CD8-positive, alpha-beta memory T cell (primary cell): Measurements from ENCODE around the gene PLXND1. TPM values are rescaled to one million over a fixed set of nuclear protein-coding genes. Genes with fewer than 3 reads are reported as not detected.

Source experiments
- CTCF ChIA-PET: fragments of 350-600 bp; sonication (Branson Sonifier 250); formaldehyde crosslinking; loops from one replicate; lab custom pipeline; 2021; ENCODE audit warnings: antibody characterized with exemption; lab: Charles Lee
- POLR2A ChIA-PET: fragments of 350-600 bp; sonication (Branson Sonifier 250); formaldehyde crosslinking; loops from one replicate; lab custom pipeline; 2021; ENCODE audit warnings: antibody characterized with exemption; lab: Charles Lee
- DNase-seq, 5 donors: peaks; one replicate each; pipeline versions ENCODE4 v3.0.0 to v3.0.0-alpha.2; 2020 to 2022; ENCODE audit warnings: mixed read lengths in 1 of 5
- H3K27ac ChIP-seq: one replicate; pipeline ENCODE4 v1.7.0; 2013; ENCODE audit warnings: low read depth, mild to moderate bottlenecking, low read length, moderate library complexity
- H3K27me3 ChIP-seq: 2 replicates; pipeline ENCODE4 v1.7.0; 2013; ENCODE audit warnings: low read length, mild to moderate bottlenecking; ENCODE audit not compliant: insufficient read depth, poor library complexity, severe bottlenecking
- H3K36me3 ChIP-seq: 2 replicates; pipeline ENCODE4 v1.7.0; 2013; ENCODE audit warnings: mild to moderate bottlenecking, low read length, moderate library complexity; ENCODE audit not compliant: insufficient read depth
- H3K4me1 ChIP-seq: 2 replicates; pipeline ENCODE4 v1.7.0; 2013; ENCODE audit warnings: mild to moderate bottlenecking, low read length, moderate library complexity; ENCODE audit not compliant: insufficient read depth
- H3K4me3 ChIP-seq: 2 replicates; pipeline ENCODE4 v1.7.0; 2013; ENCODE audit warnings: mild to moderate bottlenecking, low read length
- H3K9me3 ChIP-seq: 2 replicates; pipeline ENCODE4 v1.7.0; 2013; ENCODE audit warnings: mild to moderate bottlenecking, low read length
- H3K27ac Mint-ChIP-seq, 8 donors: one replicate each; pipeline ENCODE4 v1.8.0; 2020 to 2021; ENCODE audit warnings: mixed read lengths in 8 of 8, mild to moderate bottlenecking in 6 of 8, inconsistent platforms in 3 of 8, moderate library complexity in 3 of 8
- H3K27me3 Mint-ChIP-seq, 2 donors: one replicate each; pipeline ENCODE4 v1.8.0; 2020 to 2021; ENCODE audit warnings: mixed read lengths in 2 of 2, mild to moderate bottlenecking in 1 of 2, moderate library complexity in 1 of 2
- H3K36me3 Mint-ChIP-seq, 3 donors: one replicate each; pipeline ENCODE4 v1.8.0; 2020 to 2021; ENCODE audit warnings: mixed read lengths in 3 of 3, inconsistent platforms in 1 of 3, mild to moderate bottlenecking in 1 of 3
- H3K4me1 Mint-ChIP-seq, 3 donors: one replicate each; pipeline ENCODE4 v1.8.0; 2020 to 2021; ENCODE audit warnings: mixed read lengths in 3 of 3, inconsistent platforms in 1 of 3, mild to moderate bottlenecking in 1 of 3
- H3K4me3 Mint-ChIP-seq, 7 donors: one replicate each; pipeline ENCODE4 v1.8.0; 2020 to 2021; ENCODE audit warnings: mixed read lengths in 7 of 7, mild to moderate bottlenecking in 6 of 7, moderate library complexity in 4 of 7, inconsistent platforms in 2 of 7
- H3K9me3 Mint-ChIP-seq, 5 donors: one replicate each; pipeline ENCODE4 v1.8.0; 2020 to 2022; ENCODE audit warnings: mixed read lengths in 5 of 5, mild to moderate bottlenecking in 3 of 5, moderate library complexity in 2 of 5, inconsistent platforms in 1 of 5
- polyA plus RNA-seq: library from polyadenylated mRNA; unstranded; fragments of 300-500 nt; fragmentation: Illumina TruSeq; gene quantifications from one replicate; pipeline ENCODE4 v1.2.3, GENCODE V29; 2021
- total RNA-seq, 2 experiments: library from RNA; stranded (reverse); gene quantifications; one replicate each; pipeline ENCODE4 v1.2.3, GENCODE V29; 2021

Gene PLXND1
- total and polyA plus RNA-seq, 3 experiments from 2014 or later, result 12.1 to 17.3 (median 15.2) TPM

GRCh38 chr3:129602309-129602708 is 4.2 kb downstream of the PLXND1 start:
- Mint-ChIP-seq H3K4me3 (peak overlapping the region in 2 of 7 donors; percentile 75 to 86), H3K9me3 (no peaks in the 10 kb centered on the region), H3K27ac (peak overlapping the region in 3 of 8 donors; percentile 21 to 90 (median 72)), H3K27me3 (peaks cover 3 to 4% of the 10 kb centered on the region in 2 donors), H3K4me1 (peaks cover 54 to 71% (median 57%) of the 10 kb centered on the region in 3 donors), H3K36me3 (peaks cover 0 to 8% (median 0%) of the 10 kb centered on the region in 3 donors)
- Histone ChIP-seq H3K36me3 (no peaks in the 10 kb centered on the region), H3K4me1 (peaks cover 4% of the 10 kb centered on the region), H3K27me3 (no peaks in the 10 kb centered on the region), H3K4me3 (no peak overlapping the region), H3K27ac (no peak overlapping the region), H3K9me3 (no peaks in the 10 kb centered on the region)
- ChIA-PET POLR2A (interaction anchor here (0.7 to 1.0 kb wide), 3 partner anchors 9 to 286 kb away, joined by 3 to 5 read pairs (median 3); a partner anchor contains a TSS), CTCF (interaction anchor here (1.7 to 5.4 kb wide), 2 partner anchors 9 to 110 kb away, joined by 5 to 43 read pairs; no protein-coding TSS in a partner anchor)
- no peak for DNase-seq

GRCh38 chr3:129601713-129602112 is 4.8 kb downstream of the PLXND1 start:
- no peak for DNase-seq
- Histone ChIP-seq H3K27ac (no peak overlapping the region), H3K36me3 (no peaks in the 10 kb centered on the region), H3K4me3 (no peak overlapping the region), H3K9me3 (no peaks in the 10 kb centered on the region), H3K27me3 (no peaks in the 10 kb centered on the region), H3K4me1 (no peaks in the 10 kb centered on the region)
- ChIA-PET POLR2A (interaction anchor here (0.5 kb wide), 1 partner anchor 86 kb away, joined by 3 read pairs; no protein-coding TSS in a partner anchor), CTCF (interaction anchor here (1.6 to 5.4 kb wide), 2 partner anchors 25 to 110 kb away, joined by 3 to 43 read pairs; no protein-coding TSS in a partner anchor)
- Mint-ChIP-seq H3K4me1 (peaks cover 48 to 71% (median 57%) of the 10 kb centered on the region in 3 donors), H3K4me3 (peak overlapping the region in 3 of 7 donors; percentile 31 to 52 (median 41)), H3K27me3 (peaks cover 3 to 4% of the 10 kb centered on the region in 2 donors), H3K27ac (peak overlapping the region in 4 of 8 donors; percentile 21 to 76 (median 32)), H3K9me3 (no peaks in the 10 kb centered on the region), H3K36me3 (peaks cover 0 to 6% (median 0%) of the 10 kb centered on the region in 3 donors)

- H3K36me3 ChIP-seq, result no peaks in the 10 kb centered on the region
- ChIA-PET CTCF (interaction anchor here (1.6 kb wide), 1 partner anchor 23 kb away, joined by 3 read pairs; no protein-coding TSS in a partner anchor), POLR2A (no interaction called here)
- Mint-ChIP-seq H3K9me3 (no peaks in the 10 kb centered on the region), H3K27ac (peak overlapping the region in 4 of 8 donors; percentile 24 to 75 (median 38)), H3K4me1 (peaks cover 45 to 76% (median 58%) of the 10 kb centered on the region in 3 donors), H3K36me3 (peaks cover 0 to 2% (median 0%) of the 10 kb centered on the region in 3 donors), H3K27me3 (peaks cover 0 to 1% of the 10 kb centered on the region in 2 donors), H3K4me3 (peak overlapping the region in 2 of 7 donors; percentile 13 to 63)
- H3K4me1 ChIP-seq, result no peaks in the 10 kb centered on the region
- no peaks in the 10 kb centered on the region for H3K27me3 ChIP-seq
- no peak overlapping the region for H3K4me3 ChIP-seq
- no peaks in the 10 kb centered on the region for H3K9me3 ChIP-seq
- no peak for DNase-seq
- no peak overlapping the region for H3K27ac ChIP-seq
Measured at GRCh38 chr3:129600348-129600747, 6.1 kb downstream of the PLXND1 start.

DNA sequence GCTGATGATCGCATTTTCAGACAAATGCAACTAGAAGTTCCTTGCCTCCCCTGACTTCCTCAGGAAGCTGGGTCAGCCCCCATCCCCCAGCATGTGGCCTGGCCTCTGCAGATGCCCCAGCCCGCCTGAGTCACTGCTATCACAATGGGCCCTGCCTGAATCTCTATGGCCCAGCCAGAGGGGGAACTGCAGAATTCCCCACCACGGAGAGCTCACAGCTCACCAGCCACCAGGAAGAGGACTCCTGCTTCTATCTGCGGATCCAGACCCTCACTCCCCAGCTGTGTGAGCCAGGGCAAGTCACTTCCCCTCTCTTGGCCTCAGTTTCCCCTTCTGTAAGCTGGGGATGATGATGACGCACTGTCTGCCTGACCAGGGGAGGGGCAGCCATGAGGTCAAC is 6.9 kb downstream of the PLXND1 start:
- H3K4me1 Mint-ChIP-seq, result peaks cover 53 to 80% (median 63%) of the 10 kb centered on the region in 3 donors
- Histone ChIP-seq H3K4me3 (no peak overlapping the region), H3K27ac (no peak overlapping the region), H3K4me1 (peaks cover 5% of the 10 kb centered on the region), H3K36me3 (no peaks in the 10 kb centered on the region), H3K27me3 (no peaks in the 10 kb centered on the region), H3K9me3 (no peaks in the 10 kb centered on the region)
- peaks cover 0 to 3% of the 10 kb centered on the region in 2 donors for H3K27me3 Mint-ChIP-seq
- ChIA-PET POLR2A (no interaction called here), CTCF (no interaction called here)
- no peaks in the 10 kb centered on the region for H3K9me3 Mint-ChIP-seq
- no peak for DNase-seq
- peaks cover 0 to 2% (median 0%) of the 10 kb centered on the region in 3 donors for H3K36me3 Mint-ChIP-seq
- H3K4me3 Mint-ChIP-seq, result peak overlapping the region in 5 of 7 donors; percentile 19 to 65 (median 28)
- peak overlapping the region in 4 of 8 donors; percentile 28 to 80 (median 72) for H3K27ac Mint-ChIP-seq

DNA sequence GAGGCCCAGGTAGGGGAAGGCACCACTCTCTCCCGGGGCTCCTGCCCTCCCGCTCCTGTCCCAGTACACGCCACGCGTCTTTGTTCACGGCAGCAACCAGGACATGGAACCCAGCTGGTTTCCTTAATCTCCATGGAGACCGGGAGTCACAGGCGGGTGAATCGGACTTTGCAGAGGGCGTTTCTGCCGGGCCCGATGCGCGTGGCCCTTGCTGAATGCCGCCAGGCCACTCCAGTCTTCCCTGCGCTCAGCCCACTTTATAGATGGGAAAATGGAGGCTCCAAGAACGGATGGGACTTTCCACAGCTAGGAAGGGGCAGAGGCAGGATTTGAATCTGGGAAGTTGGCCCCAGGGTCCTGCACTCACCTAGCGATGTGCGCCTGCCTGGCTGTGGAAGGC is 7.4 kb downstream of the PLXND1 start:
- H3K27ac ChIP-seq, result no peak overlapping the region
- no peak for DNase-seq
- no peaks in the 10 kb centered on the region for H3K36me3 ChIP-seq
- Mint-ChIP-seq H3K4me3 (peak overlapping the region in 2 of 7 donors; percentile 21 to 34), H3K27ac (peak overlapping the region in 5 of 8 donors; percentile 3 to 91 (median 36)), H3K27me3 (peaks cover 0 to 4% of the 10 kb centered on the region in 2 donors), H3K4me1 (peaks cover 55 to 80% (median 62%) of the 10 kb centered on the region in 3 donors), H3K36me3 (peaks cover 0 to 2% (median 0%) of the 10 kb centered on the region in 3 donors), H3K9me3 (no peaks in the 10 kb centered on the region)
- H3K4me1 ChIP-seq, result peaks cover 11% of the 10 kb centered on the region
- CTCF ChIA-PET, result interaction anchor here (1.0 kb wide), 1 partner anchor 15 kb away, joined by 3 read pairs; no protein-coding TSS in a partner anchor
- POLR2A ChIA-PET, result no interaction called here
- H3K9me3 ChIP-seq, result no peaks in the 10 kb centered on the region
- no peaks in the 10 kb centered on the region for H3K27me3 ChIP-seq
- H3K4me3 ChIP-seq, result no peak overlapping the region

- Mint-ChIP-seq H3K27ac (peak overlapping the region in 3 of 8 donors; percentile 3 to 91 (median 20)), H3K4me3 (peak overlapping the region in 1 of 7 donors; percentile 34), H3K36me3 (no peaks in the 10 kb centered on the region), H3K9me3 (no peaks in the 10 kb centered on the region), H3K27me3 (peaks cover 0 to 8% of the 10 kb centered on the region in 2 donors), H3K4me1 (peaks cover 55 to 80% (median 65%) of the 10 kb centered on the region in 3 donors)
- H3K9me3 ChIP-seq, result no peaks in the 10 kb centered on the region
- no peak overlapping the region for H3K27ac ChIP-seq
- no peak overlapping the region for H3K4me3 ChIP-seq
- ChIA-PET POLR2A (interaction anchor here (2.8 kb wide), 1 partner anchor 21 kb away, joined by 11 read pairs; no protein-coding TSS in a partner anchor), CTCF (interaction anchor here (1.0 kb wide), 1 partner anchor 15 kb away, joined by 3 read pairs; no protein-coding TSS in a partner anchor)
- no peaks in the 10 kb centered on the region for H3K27me3 ChIP-seq
- DNase-seq, result no peak
- H3K4me1 ChIP-seq, result peaks cover 17% of the 10 kb centered on the region
- H3K36me3 ChIP-seq, result no peaks in the 10 kb centered on the region
Measured at GRCh38 chr3:129598484-129598883, 8.0 kb downstream of the PLXND1 start.

DNA sequence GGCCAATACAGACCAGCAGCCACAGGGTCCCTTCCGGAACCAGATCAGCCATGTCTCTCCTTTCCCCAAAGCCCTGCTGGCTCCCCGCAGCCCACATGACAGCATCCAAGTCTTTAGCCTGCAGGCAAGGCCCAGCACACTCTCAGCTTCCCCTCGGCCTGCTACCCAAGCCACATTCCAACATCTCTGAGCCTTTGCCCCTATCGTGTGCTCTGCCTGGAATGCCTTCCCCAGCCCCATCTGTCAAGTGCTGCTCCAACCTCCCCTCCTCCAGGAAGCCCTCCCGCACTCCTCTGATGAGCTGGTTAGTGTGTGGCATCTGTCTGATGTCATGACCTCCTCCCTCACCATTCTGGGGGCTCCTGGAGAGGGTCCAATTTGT is 8.5 kb downstream of the PLXND1 start:
- peaks cover 22% of the 10 kb centered on the region for H3K4me1 ChIP-seq

More for the DNA sequence above, 8.5 kb downstream of the PLXND1 start:
- Histone ChIP-seq H3K36me3 (no peaks in the 10 kb centered on the region), H3K9me3 (no peaks in the 10 kb centered on the region), H3K27me3 (no peaks in the 10 kb centered on the region), H3K4me3 (no peak overlapping the region), H3K27ac (peak overlapping the region; percentile 2)
- ChIA-PET POLR2A (interaction anchor here (1.3 to 2.8 kb wide), 2 partner anchors 21 to 28 kb away, joined by 6 to 11 read pairs; no protein-coding TSS in a partner anchor), CTCF (interaction anchor here (3.3 kb wide), 1 partner anchor 108 kb away, joined by 9 read pairs; no protein-coding TSS in a partner anchor)
- Mint-ChIP-seq H3K27me3 (peaks cover 0 to 9% of the 10 kb centered on the region in 2 donors), H3K36me3 (no peaks in the 10 kb centered on the region), H3K4me1 (peaks cover 60 to 81% (median 70%) of the 10 kb centered on the region in 3 donors), H3K4me3 (peak overlapping the region in 3 of 7 donors; percentile 15 to 28 (median 20)), H3K27ac (peak overlapping the region in 1 of 8 donors; percentile 33), H3K9me3 (no peaks in the 10 kb centered on the region)
- DNase-seq, result no peak
